Erythroblast (primary cell): ENCODE measurements around the gene KCNAB2.

Source experiments
- GATA1 ChIP-seq: IDR thresholded peaks from 2 replicates; pipeline ENCODE4 v1.6.1; 2011; ENCODE audit warnings: low read depth, mild to moderate bottlenecking, control low read depth, low read length, moderate library complexity
- POLR2A ChIP-seq: IDR thresholded peaks from 2 replicates; pipeline ENCODE4 v1.6.1; 2011; ENCODE audit warnings: mild to moderate bottlenecking, low read length

- TF ChIP-seq POLR2A (no peak), GATA1 (no peak)
Observed at GRCh38 chr1:6133146-6133895, 87.6 kb downstream of the KCNAB2 start.
